Stimulated activated CD4-positive, alpha-beta T cell treated with anti-CD3 and anti-CD28 coated beads, Interleukin-1b, Interleukin-23, amount 100 ng/mL, for 4 hours (primary cell): ENCODE data around the gene AMIGO1.

Source experiments
- DNase-seq, 2 donors: peaks; one replicate each; pipeline ENCODE4 v3.0.0-alpha.2; 2020; ENCODE audit warnings: low read depth in 2 of 2

The AMIGO1 gene

GRCh38 chr1:109502364-109502851, 7.1 kb downstream of the AMIGO1 start:
- peak in 1 of 2 donors; percentile 34 for DNase-seq

GRCh38 chr1:109501644-109502363, 7.7 kb downstream of the AMIGO1 start:
- no peak for DNase-seq

GRCh38 chr1:109500941-109501381, 8.6 kb downstream of the AMIGO1 start:
- no peak for DNase-seq

- DNase-seq, result peak in 1 of 2 donors; percentile 48
Measured at GRCh38 chr1:109499661-109500536, 9.6 kb downstream of the AMIGO1 start.

GRCh38 chr1:109499081-109499480, 10.4 kb downstream of the AMIGO1 start:
- no peak for DNase-seq

GRCh38 chr1:109498161-109498801, 11.2 kb downstream of the AMIGO1 start:
- DNase-seq, result peak in 1 of 2 donors; percentile 40

GRCh38 chr1:109497449-109498160, 11.9 kb downstream of the AMIGO1 start:
- DNase-seq, result no peak

GRCh38 chr1:109495738-109496137, 13.8 kb downstream of the AMIGO1 start:
- no peak for DNase-seq

GRCh38 chr1:109493805-109494539, 15.6 kb downstream of the AMIGO1 start, which contains the start of gene CYB561D1:
Gene CYB561D1, plus strand, starts transcription at chr1:109494094. Its CDS starts 46 bp downstream, at chr1:109494140.
- DNase-seq, result peak; percentile 88 to 89

- DNase-seq, result no peak
Measured at GRCh38 chr1:109493227-109493626, 16.3 kb downstream of the AMIGO1 start.

- no peak for DNase-seq
Measured at GRCh38 chr1:109492779-109493178, 16.7 kb downstream of the AMIGO1 start.

GRCh38 chr1:109491372-109491771, 18.2 kb downstream of the AMIGO1 start:
- DNase-seq, result no peak

- DNase-seq, result no peak
Measured at GRCh38 chr1:109490934-109491302, 18.6 kb downstream of the AMIGO1 start.

GRCh38 chr1:109490029-109490933, 19.2 kb downstream of the AMIGO1 start:
- DNase-seq, result peak; percentile 60 to 70

GRCh38 chr1:109488696-109489095, 20.8 kb downstream of the AMIGO1 start:
- no peak for DNase-seq

- DNase-seq, result no peak
Measured at GRCh38 chr1:109488201-109488600, 21.3 kb downstream of the AMIGO1 start.

GRCh38 chr1:109487261-109487660, 22.3 kb downstream of the AMIGO1 start:
- DNase-seq, result no peak

GRCh38 chr1:109485001-109485400, 24.5 kb downstream of the AMIGO1 start:
- no peak for DNase-seq

- no peak for DNase-seq
Measured at GRCh38 chr1:109484519-109484975, 25.0 kb downstream of the AMIGO1 start.
